Thymus (tissue), 11 donors: ENCODE measurements around the gene HOXB4. TPM values are rescaled to one million over a fixed set of nuclear protein-coding genes. Genes with fewer than 3 reads are reported as not detected.
A peak's percentile ranks its signal among the peaks of the same experiment; 100 is the strongest.

ENCODE experiments used
- DNase-seq, 9 donors: peaks; one replicate each; pipeline ENCODE4 v3.0.0-alpha.2; 2013; ENCODE audit warnings: low spot score in 9 of 9, low read depth in 6 of 9, missing footprints in 1 of 9
- H3K27ac ChIP-seq, 2 donors: one replicate each; pipeline ENCODE4 v1.5.1; 2013; ENCODE audit warnings: control low read depth in 1 of 2, low read depth in 1 of 2, low read length in 1 of 2, mild to moderate bottlenecking in 1 of 2, moderate library complexity in 1 of 2
- H3K27me3 ChIP-seq, 2 donors: one replicate each; pipeline ENCODE4 v1.5.1; 2013; ENCODE audit warnings: low read length in 1 of 2; ENCODE audit not compliant: control insufficient read depth in 2 of 2, insufficient read depth in 1 of 2
- H3K36me3 ChIP-seq, 2 donors: one replicate each; pipeline ENCODE4 v1.5.1; 2013; ENCODE audit warnings: low read length in 1 of 2, mild to moderate bottlenecking in 1 of 2, moderate library complexity in 1 of 2; ENCODE audit not compliant: control insufficient read depth in 2 of 2, insufficient read depth in 2 of 2
- H3K4me1 ChIP-seq, 2 donors: one replicate each; pipeline ENCODE4 v1.5.1; 2013; ENCODE audit warnings: low read length in 2 of 2; ENCODE audit not compliant: control insufficient read depth in 2 of 2, insufficient read depth in 2 of 2
- H3K4me3 ChIP-seq, 2 donors: one replicate each; pipeline ENCODE4 v1.5.1; 2013; ENCODE audit warnings: low read length in 2 of 2, control low read depth in 1 of 2, mild to moderate bottlenecking in 1 of 2
- H3K9me3 ChIP-seq, 2 donors: one replicate each; pipeline ENCODE4 v1.5.1; 2013; ENCODE audit warnings: low read length in 1 of 2, mild to moderate bottlenecking in 1 of 2; ENCODE audit not compliant: control insufficient read depth in 2 of 2, insufficient read depth in 1 of 2
- WGBS: extraction: QIAGEN DNeasy Blood & Tissue Kit; methylation state at CpG from one replicate; pipeline ENCODE4 v1.1.7; 2013; 5-methylcytosine and 5-hydroxymethylcytosine counted together
- polyA plus RNA-seq: library from polyadenylated mRNA; stranded (reverse); fragments of 200-250 nt; gene quantifications from one replicate; pipeline ENCODE4 v1.2.3, GENCODE V29; 2013
- total RNA-seq: library from RNA; stranded (reverse); fragments of 120-200 nt; gene quantifications from one replicate; pipeline ENCODE4 v1.2.4, GENCODE V29; 2013
- donor health status: healthy.

HOXB4 gene
- total and polyA plus RNA-seq, 2 donors = 0.90 to 1.5 TPM

- H3K36me3 ChIP-seq = no peaks in the 10 kb centered on the region
- H3K27ac ChIP-seq = no peak overlapping the region
- WGBS = 89% methylated on average over 11 of the region's 11 CpGs
- no peak overlapping the region for H3K4me3 ChIP-seq
- H3K4me1 ChIP-seq = peaks cover 0 to 22% of the 10 kb centered on the region in 2 donors
- H3K9me3 ChIP-seq = peaks cover 0 to 21% of the 10 kb centered on the region in 2 donors
- DNase-seq = no peak
- H3K27me3 ChIP-seq = peaks cover 93 to 100% of the 10 kb centered on the region in 2 donors
These were observed 44.7 kb upstream of the HOXB4 start for GRCh38 chr17:48622857-48623256.

GRCh38 chr17:48621410-48622392, 43.6 kb upstream of the HOXB4 start:
- WGBS = 84% methylated on average over 41 of the region's 41 CpGs
- H3K27me3 ChIP-seq = peaks cover 94 to 100% of the 10 kb centered on the region in 2 donors
- no peak for DNase-seq

GRCh38 chr17:48620461-48621139, 42.5 kb upstream of the HOXB4 start:
- no peaks in the 10 kb centered on the region for H3K36me3 ChIP-seq
- WGBS = 89% methylated on average over 6 of the region's 6 CpGs
- H3K27me3 ChIP-seq = peaks cover 93 to 100% of the 10 kb centered on the region in 2 donors
- peaks cover 0 to 29% of the 10 kb centered on the region in 2 donors for H3K9me3 ChIP-seq
- no peak for DNase-seq
- no peak overlapping the region for H3K4me3 ChIP-seq
- no peak overlapping the region for H3K27ac ChIP-seq
- peaks cover 0 to 22% of the 10 kb centered on the region in 2 donors for H3K4me1 ChIP-seq

More at GRCh38 chr17:48621410-48622392, 43.6 kb upstream of the HOXB4 start:
- Histone ChIP-seq H3K27ac (no peak overlapping the region), H3K4me1 (peaks cover 0 to 22% of the 10 kb centered on the region in 2 donors), H3K9me3 (peaks cover 0 to 29% of the 10 kb centered on the region in 2 donors), H3K36me3 (no peaks in the 10 kb centered on the region), H3K4me3 (no peak overlapping the region)

GRCh38 chr17:48619826-48620449, 41.8 kb upstream of the HOXB4 start:
- H3K27me3 ChIP-seq = peaks cover 92 to 100% of the 10 kb centered on the region in 2 donors
- no peak for DNase-seq

GRCh38 chr17:48618256-48618896, 40.2 kb upstream of the HOXB4 start:
- Histone ChIP-seq H3K9me3 (peaks cover 1 to 24% of the 10 kb centered on the region in 2 donors), H3K4me1 (peaks cover 0 to 15% of the 10 kb centered on the region in 2 donors), H3K27me3 (peaks cover 89 to 100% of the 10 kb centered on the region in 2 donors), H3K27ac (no peak overlapping the region), H3K4me3 (no peak overlapping the region), H3K36me3 (no peaks in the 10 kb centered on the region)
- peak in 8 of 9 donors; percentile 55 to 87 (median 73) for DNase-seq
- WGBS = 4% methylated on average over 25 of the region's 25 CpGs

More at GRCh38 chr17:48619826-48620449, 41.8 kb upstream of the HOXB4 start:
- Histone ChIP-seq H3K27ac (no peak overlapping the region), H3K9me3 (peaks cover 0 to 28% of the 10 kb centered on the region in 2 donors), H3K36me3 (no peaks in the 10 kb centered on the region), H3K4me1 (peaks cover 0 to 18% of the 10 kb centered on the region in 2 donors), H3K4me3 (no peak overlapping the region)
- 80% methylated on average over 32 of the region's 32 CpGs for WGBS

- peaks cover 0 to 17% of the 10 kb centered on the region in 2 donors for H3K4me1 ChIP-seq
- peaks cover 88 to 100% of the 10 kb centered on the region in 2 donors for H3K27me3 ChIP-seq
- 11% methylated on average over 43 of the region's 43 CpGs for WGBS
- H3K36me3 ChIP-seq = no peaks in the 10 kb centered on the region
- DNase-seq = no peak
- peaks cover 1 to 24% of the 10 kb centered on the region in 2 donors for H3K9me3 ChIP-seq
- no peak overlapping the region for H3K4me3 ChIP-seq
- H3K27ac ChIP-seq = no peak overlapping the region
These were observed 39.5 kb upstream of the HOXB4 start for GRCh38 chr17:48617471-48618255.

- no peak overlapping the region for H3K27ac ChIP-seq
- WGBS = 57% methylated on average over 15 of the region's 15 CpGs
- H3K4me3 ChIP-seq = no peak overlapping the region
- H3K36me3 ChIP-seq = no peaks in the 10 kb centered on the region
- H3K27me3 ChIP-seq = peaks cover 90 to 100% of the 10 kb centered on the region in 2 donors
- peaks cover 1 to 27% of the 10 kb centered on the region in 2 donors for H3K9me3 ChIP-seq
- no peak for DNase-seq
- H3K4me1 ChIP-seq = peaks cover 0 to 22% of the 10 kb centered on the region in 2 donors
These were observed 38.7 kb upstream of the HOXB4 start for GRCh38 chr17:48616717-48617470.
